Urinary bladder (tissue), 4 donors: Measurements from ENCODE around the gene DRC7. TPM values are rescaled to one million over a fixed set of nuclear protein-coding genes. Genes with fewer than 3 reads are reported as not detected.

ENCODE experiments used
- DNase-seq: peaks from one replicate; pipeline ENCODE4 v3.0.0-alpha.2; 2015; ENCODE audit errors: extremely low spot score
- H3K27ac ChIP-seq: one replicate; pipeline ENCODE4 v1.5.1; 2013; ENCODE audit warnings: low read depth, mild to moderate bottlenecking, moderate library complexity
- H3K36me3 ChIP-seq: one replicate; pipeline ENCODE4 v1.6.1; 2013; ENCODE audit warnings: mild to moderate bottlenecking, moderate library complexity; ENCODE audit not compliant: insufficient read depth
- H3K4me1 ChIP-seq: one replicate; pipeline ENCODE4 v1.6.1; 2013; ENCODE audit warnings: mild to moderate bottlenecking, moderate library complexity; ENCODE audit not compliant: insufficient read depth
- H3K4me3 ChIP-seq: one replicate; pipeline ENCODE4 v1.5.1; 2013; ENCODE audit warnings: low read depth, low read length
- WGBS: extraction: QIAGEN DNeasy Blood & Tissue Kit; methylation state at CpG from one replicate; pipeline ENCODE4 v1.1.7; 2013; 5-methylcytosine and 5-hydroxymethylcytosine counted together
- polyA plus RNA-seq: library from polyadenylated mRNA; stranded (reverse); fragments of 200-250 nt; gene quantifications from one replicate; pipeline ENCODE4 v1.2.3, GENCODE V29; 2013
- total RNA-seq: library from RNA; depleted of rRNA; stranded (reverse); fragments of >200 nt; gene quantifications from one replicate; pipeline ENCODE4 v1.2.3, GENCODE V29; 2014
- donor health status: healthy with polysubstance abuse.
- donor health status: healthy.

The DRC7 gene
- total and polyA plus RNA-seq, 2 donors, result not detected

DNA sequence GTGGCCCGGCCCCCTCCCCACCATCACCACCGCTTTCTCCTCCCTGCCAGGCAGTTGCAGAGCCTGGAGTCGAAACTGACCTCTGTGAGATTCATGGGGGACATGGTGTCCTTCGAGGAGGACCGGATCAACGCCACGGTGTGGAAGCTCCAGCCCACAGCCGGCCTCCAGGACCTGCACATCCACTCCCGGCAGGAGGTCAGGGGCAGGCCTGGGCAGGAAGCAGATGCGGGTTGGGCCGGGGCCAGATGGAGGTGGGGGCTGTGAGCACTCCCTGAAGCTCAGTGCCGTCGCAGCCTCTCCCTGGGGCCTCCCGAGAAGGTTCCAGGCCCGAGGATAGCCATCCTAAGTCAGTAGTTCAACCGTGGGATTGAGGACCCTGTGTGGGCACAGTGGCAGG is 40.7 kb upstream of the DRC7 start:
- H3K4me1 ChIP-seq, result no peaks in the 10 kb centered on the region
- DNase-seq, result no peak
- no peaks in the 10 kb centered on the region for H3K36me3 ChIP-seq
- WGBS, result 41% methylated on average over 16 of the region's 16 CpGs
- no peak overlapping the region for H3K27ac ChIP-seq
- H3K4me3 ChIP-seq, result no peak overlapping the region

- H3K4me3 ChIP-seq, result no peak overlapping the region
- H3K4me1 ChIP-seq, result no peaks in the 10 kb centered on the region
- no peaks in the 10 kb centered on the region for H3K36me3 ChIP-seq
- 85% methylated on average over 11 of the region's 11 CpGs for WGBS
- no peak for DNase-seq
- H3K27ac ChIP-seq, result no peak overlapping the region
Observed at GRCh38 chr16:57656342-57656955, 38.2 kb upstream of the DRC7 start.

- 91% methylated on average over 13 of the region's 13 CpGs for WGBS
Observed at GRCh38 chr16:57657228-57657627, 37.4 kb upstream of the DRC7 start.

GRCh38 chr16:57658130-57658877 is 36.3 kb upstream of the DRC7 start:
- DNase-seq, result no peak

More at GRCh38 chr16:57657228-57657627, 37.4 kb upstream of the DRC7 start:
- no peak for DNase-seq
- Histone ChIP-seq H3K4me1 (no peaks in the 10 kb centered on the region), H3K36me3 (no peaks in the 10 kb centered on the region), H3K27ac (no peak overlapping the region), H3K4me3 (no peak overlapping the region)

GRCh38 chr16:57658878-57659674 is 35.5 kb upstream of the DRC7 start:
- no peak for DNase-seq
- Histone ChIP-seq H3K27ac (no peak overlapping the region), H3K4me1 (no peaks in the 10 kb centered on the region), H3K4me3 (no peak overlapping the region), H3K36me3 (no peaks in the 10 kb centered on the region)
- WGBS, result 74% methylated on average over 19 of the region's 19 CpGs

More at GRCh38 chr16:57658130-57658877, 36.3 kb upstream of the DRC7 start:
- H3K27ac ChIP-seq, result no peak overlapping the region
- H3K36me3 ChIP-seq, result no peaks in the 10 kb centered on the region
- WGBS, result 83% methylated on average over 10 of the region's 10 CpGs
- H3K4me3 ChIP-seq, result no peak overlapping the region
- H3K4me1 ChIP-seq, result no peaks in the 10 kb centered on the region

DNA sequence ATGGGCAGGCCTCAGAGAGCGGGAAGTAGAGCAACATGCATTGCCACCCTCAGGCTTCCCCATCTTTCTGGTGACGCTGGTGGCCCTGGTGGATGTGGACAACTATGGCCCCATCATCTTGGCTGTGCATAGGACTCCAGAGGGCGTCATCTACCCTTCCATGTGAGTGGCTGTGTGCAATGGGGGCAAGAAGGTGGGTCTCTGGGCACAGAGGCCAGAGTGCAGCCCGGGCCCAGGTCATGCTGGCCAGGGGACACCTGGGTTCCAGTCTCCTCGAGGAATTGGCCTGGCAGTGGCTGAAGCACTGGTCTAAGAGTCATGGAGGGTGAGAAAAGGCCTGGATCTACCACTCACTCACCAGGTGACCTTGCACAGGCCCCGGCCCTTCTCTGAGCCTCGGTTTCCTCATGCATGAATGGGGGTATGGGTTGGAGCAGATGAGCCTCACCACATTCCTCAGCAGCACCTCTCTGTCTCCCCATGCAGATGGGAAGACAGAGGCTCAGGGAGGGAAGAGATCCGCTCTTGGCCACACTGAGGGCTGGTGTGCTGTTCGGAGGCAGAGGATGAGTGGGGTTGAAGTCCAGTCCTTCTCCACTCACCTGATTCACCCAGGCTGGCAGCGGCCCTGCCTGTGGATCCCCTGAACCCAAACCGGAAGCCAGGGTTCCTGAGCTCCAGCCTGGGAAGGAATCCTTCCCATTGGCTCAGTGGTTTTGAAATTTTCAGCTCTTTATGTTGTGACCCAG is 33.7 kb upstream of the DRC7 start:
- DNase-seq, result no peak
- Histone ChIP-seq H3K4me1 (no peaks in the 10 kb centered on the region), H3K27ac (no peak overlapping the region), H3K36me3 (no peaks in the 10 kb centered on the region), H3K4me3 (no peak overlapping the region)
- 91% methylated on average over 11 of the region's 11 CpGs for WGBS

DNA sequence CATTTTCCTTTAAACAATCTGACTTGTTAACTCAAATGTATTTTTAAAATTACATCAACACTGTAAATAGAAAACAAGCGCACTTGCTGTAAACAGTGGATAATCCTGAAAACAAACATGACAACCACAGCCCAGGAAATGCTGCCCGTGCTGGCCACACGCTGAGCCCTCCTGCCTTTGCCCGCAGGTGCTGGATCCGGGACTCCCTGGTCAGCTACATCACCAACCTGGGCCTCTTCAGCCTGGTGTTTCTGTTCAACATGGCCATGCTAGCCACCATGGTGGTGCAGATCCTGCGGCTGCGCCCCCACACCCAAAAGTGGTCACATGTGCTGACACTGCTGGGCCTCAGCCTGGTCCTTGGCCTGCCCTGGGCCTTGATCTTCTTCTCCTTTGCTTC is 33.1 kb upstream of the DRC7 start:
- Histone ChIP-seq H3K4me3 (no peak overlapping the region), H3K36me3 (no peaks in the 10 kb centered on the region), H3K27ac (no peak overlapping the region), H3K4me1 (no peaks in the 10 kb centered on the region)
- WGBS, result 94% methylated on average over 7 of the region's 7 CpGs
- DNase-seq, result no peak

- Histone ChIP-seq H3K4me3 (no peak overlapping the region), H3K36me3 (no peaks in the 10 kb centered on the region), H3K27ac (no peak overlapping the region), H3K4me1 (no peaks in the 10 kb centered on the region)
- no peak for DNase-seq
- WGBS, result 86% methylated on average over 20 of the region's 20 CpGs
Observed at GRCh38 chr16:57661936-57662906, 32.4 kb upstream of the DRC7 start.

GRCh38 chr16:57663436-57663835 is 31.2 kb upstream of the DRC7 start:
- H3K4me1 ChIP-seq, result no peaks in the 10 kb centered on the region
- no peaks in the 10 kb centered on the region for H3K36me3 ChIP-seq
- no peak overlapping the region for H3K27ac ChIP-seq
- WGBS, result 88% methylated on average over 21 of the region's 21 CpGs
- H3K4me3 ChIP-seq, result no peak overlapping the region
- no peak for DNase-seq

DNA sequence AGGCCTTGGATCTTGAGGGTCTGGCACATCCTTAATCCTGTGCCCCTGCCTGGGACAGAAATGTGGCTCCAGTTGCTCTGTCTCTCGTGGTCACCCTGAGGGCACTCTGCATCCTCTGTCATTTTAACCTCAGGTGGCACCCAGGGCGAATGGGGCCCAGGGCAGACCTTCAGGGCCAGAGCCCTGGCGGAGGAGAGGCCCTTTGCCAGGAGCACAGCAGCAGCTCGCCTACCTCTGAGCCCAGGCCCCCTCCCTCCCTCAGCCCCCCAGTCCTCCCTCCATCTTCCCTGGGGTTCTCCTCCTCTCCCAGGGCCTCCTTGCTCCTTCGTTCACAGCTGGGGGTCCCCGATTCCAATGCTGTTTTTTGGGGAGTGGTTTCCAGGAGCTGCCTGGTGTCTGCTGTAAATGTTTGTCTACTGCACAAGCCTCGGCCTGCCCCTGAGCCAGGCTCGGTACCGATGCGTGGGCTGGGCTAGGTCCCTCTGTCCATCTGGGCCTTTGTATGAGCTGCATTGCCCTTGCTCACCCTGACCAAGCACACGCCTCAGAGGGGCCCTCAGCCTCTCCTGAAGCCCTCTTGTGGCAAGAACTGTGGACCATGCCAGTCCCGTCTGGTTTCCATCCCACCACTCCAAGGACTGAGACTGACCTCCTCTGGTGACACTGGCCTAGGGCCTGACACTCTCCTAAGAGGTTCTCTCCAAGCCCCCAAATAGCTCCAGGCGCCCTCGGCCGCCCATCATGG is 30.5 kb upstream of the DRC7 start:
- Histone ChIP-seq H3K27ac (no peak overlapping the region), H3K4me1 (no peaks in the 10 kb centered on the region), H3K4me3 (no peak overlapping the region), H3K36me3 (no peaks in the 10 kb centered on the region)
- 80% methylated on average over 15 of the region's 15 CpGs for WGBS
- no peak for DNase-seq

GRCh38 chr16:57664662-57665025 is 30.0 kb upstream of the DRC7 start:
- no peaks in the 10 kb centered on the region for H3K36me3 ChIP-seq

DNA sequence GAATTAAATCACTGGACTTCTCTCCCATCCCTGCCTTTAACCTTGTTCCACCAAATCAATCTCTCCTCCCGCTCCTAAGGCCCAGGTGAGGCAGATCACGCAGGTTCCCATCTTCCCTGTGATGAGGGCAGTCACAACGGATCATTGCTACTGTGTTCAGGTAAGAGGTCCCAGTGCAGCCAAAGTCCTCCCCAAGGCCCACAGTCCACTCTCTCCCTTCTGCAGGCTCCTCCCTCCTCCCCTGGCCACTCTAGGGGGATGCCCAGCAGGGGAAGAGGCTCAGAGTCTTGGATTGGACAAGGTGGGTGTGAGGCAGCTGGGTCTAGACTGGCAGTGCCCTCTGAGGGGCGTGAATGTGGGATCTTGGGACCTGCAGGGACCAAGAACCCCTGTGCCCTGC is 29.1 kb upstream of the DRC7 start:
- Histone ChIP-seq H3K4me1 (no peaks in the 10 kb centered on the region), H3K4me3 (no peak overlapping the region), H3K36me3 (no peaks in the 10 kb centered on the region), H3K27ac (no peak overlapping the region)
- 66% methylated on average over 4 of the region's 4 CpGs for WGBS
- DNase-seq, result no peak

More at GRCh38 chr16:57664662-57665025, 30.0 kb upstream of the DRC7 start:
- no peaks in the 10 kb centered on the region for H3K4me1 ChIP-seq
- no peak overlapping the region for H3K27ac ChIP-seq
- no peak for DNase-seq
- no peak overlapping the region for H3K4me3 ChIP-seq
- WGBS, result 87% methylated on average over 6 of the region's 6 CpGs
